ENCODE measurements around the gene TEX35. TPM values are rescaled to one million over a fixed set of nuclear protein-coding genes. Genes with fewer than 3 reads are reported as not detected.

Gene TEX35
- total and polyA plus RNA-seq, 4 donors, result not detected

DNA sequence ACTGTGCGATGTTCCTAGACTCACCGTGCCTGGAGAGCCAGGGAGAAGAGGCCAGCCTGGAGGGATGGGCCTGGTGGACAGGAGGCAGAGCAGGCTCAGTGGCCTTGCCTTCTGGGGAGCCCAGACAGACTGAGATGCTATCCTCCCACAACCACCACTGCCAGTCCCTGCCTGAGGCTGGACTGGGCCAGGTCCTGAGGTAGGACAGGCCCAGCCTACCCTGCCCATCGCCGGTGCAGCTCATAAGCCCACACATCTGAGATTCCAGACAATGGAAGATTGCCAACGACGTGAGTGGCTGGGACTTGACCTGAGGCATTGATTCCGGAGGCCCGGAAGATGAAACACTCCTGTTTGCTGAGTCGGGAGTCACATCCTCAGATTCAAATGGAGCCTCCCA, 21.9 kb upstream of the TEX35 start:
- no peaks in the 10 kb centered on the region for H3K4me1 ChIP-seq (ENCODE audit: control insufficient read depth in 1 of 2, insufficient read depth in 2 of 2, low read length in 2 of 2)
- H3K9me3 ChIP-seq (ENCODE audit: control insufficient read depth, low read length), result no peaks in the 10 kb centered on the region
- intact Hi-C loops (cut with DNase I), result no loop called here
- no peak overlapping the region for H3K4me3 ChIP-seq (ENCODE audit: low read length in 2 of 2)
- 90 to 92% methylated on average over 9 of the region's 9 CpGs for WGBS, 2 donors
- no peaks in the 10 kb centered on the region for H3K36me3 ChIP-seq (ENCODE audit: control insufficient read depth in 1 of 2, insufficient read depth in 2 of 2, low read length in 1 of 2)
- H3K27ac ChIP-seq (ENCODE audit: low read depth in 1 of 2, low read length in 2 of 2), result no peak overlapping the region
- no peak for DNase-seq
- ATAC-seq (ENCODE audit: low FRiP score), result no peak
- no peaks in the 10 kb centered on the region for H3K27me3 ChIP-seq (ENCODE audit: control insufficient read depth in 1 of 2, insufficient read depth in 2 of 2, low read length in 1 of 2)

DNA sequence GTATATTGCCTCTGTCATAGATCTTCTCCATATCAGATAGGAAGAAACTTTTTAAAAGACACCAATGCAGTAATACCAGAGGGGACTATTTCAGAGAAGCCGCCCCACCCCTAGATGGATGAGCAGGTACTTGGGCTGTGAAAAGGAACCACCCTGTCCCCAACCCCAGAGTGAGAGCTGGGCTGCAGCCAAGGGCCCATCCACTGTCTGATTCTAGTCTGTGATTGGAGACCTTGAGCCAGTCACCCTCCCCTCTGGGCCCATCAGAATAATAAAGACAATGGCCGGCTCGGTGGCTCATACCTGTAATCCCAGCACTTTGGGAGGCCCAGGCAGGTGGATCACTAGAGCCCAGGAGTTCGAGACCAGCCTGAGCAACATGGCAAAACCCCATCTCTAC, 21.2 kb upstream of the TEX35 start:
- H3K4me1 ChIP-seq (ENCODE audit: control insufficient read depth in 1 of 2, insufficient read depth in 2 of 2, low read length in 2 of 2), result no peaks in the 10 kb centered on the region
- ATAC-seq (ENCODE audit: low FRiP score) (no peak), DNase-seq (no peak)
- intact Hi-C loops (cut with DNase I), result no loop called here
- H3K9me3 ChIP-seq (ENCODE audit: control insufficient read depth, low read length), result no peaks in the 10 kb centered on the region
- H3K27me3 ChIP-seq (ENCODE audit: control insufficient read depth in 1 of 2, insufficient read depth in 2 of 2, low read length in 1 of 2), result no peaks in the 10 kb centered on the region
- H3K36me3 ChIP-seq (ENCODE audit: control insufficient read depth in 1 of 2, insufficient read depth in 2 of 2, low read length in 1 of 2), result no peaks in the 10 kb centered on the region
- H3K27ac ChIP-seq (ENCODE audit: low read depth in 1 of 2, low read length in 2 of 2), result no peak overlapping the region
- WGBS, 2 donors, result 94 to 97% methylated on average over 4 of the region's 4 CpGs
- H3K4me3 ChIP-seq (ENCODE audit: low read length in 2 of 2), result no peak overlapping the region

DNA sequence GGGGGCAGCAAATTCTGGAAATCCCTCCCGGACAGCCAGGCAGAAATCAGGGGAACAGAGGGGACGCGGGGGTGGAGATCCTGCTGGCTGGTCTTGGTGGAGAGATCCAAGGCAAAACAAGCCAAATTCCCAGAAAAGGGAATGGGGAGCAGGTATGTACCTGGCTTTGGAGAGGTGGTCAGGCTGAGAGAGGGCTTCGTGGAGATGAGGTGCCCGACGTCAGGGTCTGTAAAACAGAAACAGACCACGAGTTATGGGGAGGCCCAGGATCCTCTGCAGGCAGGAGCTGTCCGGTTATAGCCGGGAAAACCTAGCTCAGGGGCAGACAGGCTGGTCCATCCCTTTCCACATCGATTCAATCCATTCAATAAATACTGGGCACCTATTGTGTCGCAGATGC, 20.6 kb upstream of the TEX35 start:
- Histone ChIP-seq H3K27ac (ENCODE audit: low read depth in 1 of 2, low read length in 2 of 2) (no peak overlapping the region), H3K4me3 (ENCODE audit: low read length in 2 of 2) (no peak overlapping the region), H3K9me3 (ENCODE audit: control insufficient read depth, low read length) (no peaks in the 10 kb centered on the region), H3K36me3 (ENCODE audit: control insufficient read depth in 1 of 2, insufficient read depth in 2 of 2, low read length in 1 of 2) (no peaks in the 10 kb centered on the region), H3K27me3 (ENCODE audit: control insufficient read depth in 1 of 2, insufficient read depth in 2 of 2, low read length in 1 of 2) (no peaks in the 10 kb centered on the region), H3K4me1 (ENCODE audit: control insufficient read depth in 1 of 2, insufficient read depth in 2 of 2, low read length in 2 of 2) (no peaks in the 10 kb centered on the region)
- WGBS, 2 donors, result 89% methylated on average over 11 of the region's 11 CpGs
- intact Hi-C loops (cut with DNase I), result no loop called here
- DNase-seq, result no peak
- no peak for ATAC-seq (ENCODE audit: low FRiP score)

DNA sequence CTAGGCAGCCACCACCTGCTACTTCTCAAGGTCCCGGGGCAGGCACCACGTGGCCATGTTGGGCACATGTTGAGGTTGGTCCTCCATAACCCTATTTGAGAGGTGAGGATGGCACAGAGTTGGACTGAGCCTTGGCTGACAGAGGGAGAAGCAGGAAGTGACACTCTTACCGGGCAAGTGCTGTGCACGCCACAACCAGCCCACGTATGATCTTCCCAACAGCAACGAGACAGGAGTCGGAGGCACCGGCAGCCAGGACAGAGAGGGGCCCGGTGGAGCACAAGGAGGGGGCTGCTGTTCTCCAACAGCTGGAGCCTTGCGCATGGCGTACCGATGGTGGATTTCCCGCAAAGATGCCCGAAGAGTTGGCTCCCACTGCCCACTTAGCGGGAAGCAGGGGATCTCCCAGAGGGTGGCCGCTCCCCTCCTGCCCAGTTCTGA, 19.6 kb upstream of the TEX35 start:
- WGBS, 2 donors, result 91 to 95% methylated on average over 15 to 16 of the region's 16 CpGs
- Histone ChIP-seq H3K27ac (ENCODE audit: low read depth in 1 of 2, low read length in 2 of 2) (no peak overlapping the region), H3K27me3 (ENCODE audit: control insufficient read depth in 1 of 2, insufficient read depth in 2 of 2, low read length in 1 of 2) (no peaks in the 10 kb centered on the region), H3K4me3 (ENCODE audit: low read length in 2 of 2) (no peak overlapping the region), H3K9me3 (ENCODE audit: control insufficient read depth, low read length) (no peaks in the 10 kb centered on the region), H3K4me1 (ENCODE audit: control insufficient read depth in 1 of 2, insufficient read depth in 2 of 2, low read length in 2 of 2) (no peaks in the 10 kb centered on the region), H3K36me3 (ENCODE audit: control insufficient read depth in 1 of 2, insufficient read depth in 2 of 2, low read length in 1 of 2) (no peaks in the 10 kb centered on the region)
- ATAC-seq (ENCODE audit: low FRiP score), result no peak
- DNase-seq, result no peak
- intact Hi-C loops (cut with DNase I), result no loop called here

DNA sequence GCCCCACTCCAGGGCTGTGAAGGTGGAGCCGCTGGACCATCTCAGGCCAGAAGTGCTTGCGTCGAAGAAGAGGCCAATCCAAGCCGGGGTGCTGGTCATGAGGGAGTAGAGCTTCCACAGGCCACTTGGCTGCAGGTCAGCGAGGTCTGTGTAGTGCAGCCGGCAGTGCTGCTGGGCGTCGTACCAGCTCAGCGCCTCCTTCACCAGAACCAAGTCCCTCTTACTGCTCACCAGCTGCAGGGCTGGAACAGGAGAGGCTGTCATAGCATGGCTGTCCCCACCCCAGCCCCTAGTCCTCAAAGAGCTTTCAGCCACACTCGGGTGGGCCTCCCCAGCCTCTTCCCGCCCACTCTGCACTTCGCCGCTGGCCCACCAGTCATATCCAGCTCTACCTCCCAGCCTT, 18.3 kb upstream of the TEX35 start:
- ATAC-seq (ENCODE audit: low FRiP score), result no peak
- Histone ChIP-seq H3K27me3 (ENCODE audit: control insufficient read depth in 1 of 2, insufficient read depth in 2 of 2, low read length in 1 of 2) (no peaks in the 10 kb centered on the region), H3K4me1 (ENCODE audit: control insufficient read depth in 1 of 2, insufficient read depth in 2 of 2, low read length in 2 of 2) (no peaks in the 10 kb centered on the region), H3K36me3 (ENCODE audit: control insufficient read depth in 1 of 2, insufficient read depth in 2 of 2, low read length in 1 of 2) (no peaks in the 10 kb centered on the region), H3K4me3 (ENCODE audit: low read length in 2 of 2) (no peak overlapping the region), H3K9me3 (ENCODE audit: control insufficient read depth, low read length) (no peaks in the 10 kb centered on the region), H3K27ac (ENCODE audit: low read depth in 1 of 2, low read length in 2 of 2) (no peak overlapping the region)
- intact Hi-C loops (cut with DNase I), result no loop called here
- 94 to 96% methylated on average over 13 of the region's 13 CpGs for WGBS, 2 donors
- no peak for DNase-seq

DNA sequence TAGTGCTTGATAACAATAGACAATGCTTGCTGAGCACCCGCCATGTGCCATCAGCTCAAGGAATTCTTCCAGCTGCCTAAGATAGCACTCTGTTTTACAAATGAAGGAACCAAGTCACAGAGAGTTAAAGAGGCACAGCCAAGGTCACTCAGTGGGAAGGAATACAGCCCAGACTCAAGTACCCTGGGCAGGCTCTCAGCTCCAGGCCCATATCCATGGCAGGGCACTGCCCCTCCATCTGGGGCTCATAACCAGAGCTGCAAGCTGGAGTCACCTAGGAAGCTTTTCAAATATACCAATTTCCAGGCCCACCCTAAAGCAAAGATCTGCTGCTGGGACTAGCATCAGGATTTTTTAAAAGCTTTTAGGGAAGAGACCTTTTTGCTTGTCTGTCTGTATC, 17.8 kb upstream of the TEX35 start:
- DNase-seq, result no peak
- ATAC-seq (ENCODE audit: low FRiP score), result no peak
- WGBS, 2 donors, result 95 to 100% methylated on average over 1 of the region's 1 CpG
- H3K4me3 ChIP-seq (ENCODE audit: low read length in 2 of 2), result no peak overlapping the region
- no peaks in the 10 kb centered on the region for H3K27me3 ChIP-seq (ENCODE audit: control insufficient read depth in 1 of 2, insufficient read depth in 2 of 2, low read length in 1 of 2)
- H3K36me3 ChIP-seq (ENCODE audit: control insufficient read depth in 1 of 2, insufficient read depth in 2 of 2, low read length in 1 of 2), result no peaks in the 10 kb centered on the region
- no peak overlapping the region for H3K27ac ChIP-seq (ENCODE audit: low read depth in 1 of 2, low read length in 2 of 2)
- no peaks in the 10 kb centered on the region for H3K9me3 ChIP-seq (ENCODE audit: control insufficient read depth, low read length)
- no peaks in the 10 kb centered on the region for H3K4me1 ChIP-seq (ENCODE audit: control insufficient read depth in 1 of 2, insufficient read depth in 2 of 2, low read length in 2 of 2)
- intact Hi-C loops (cut with DNase I), result no loop called here

DNA sequence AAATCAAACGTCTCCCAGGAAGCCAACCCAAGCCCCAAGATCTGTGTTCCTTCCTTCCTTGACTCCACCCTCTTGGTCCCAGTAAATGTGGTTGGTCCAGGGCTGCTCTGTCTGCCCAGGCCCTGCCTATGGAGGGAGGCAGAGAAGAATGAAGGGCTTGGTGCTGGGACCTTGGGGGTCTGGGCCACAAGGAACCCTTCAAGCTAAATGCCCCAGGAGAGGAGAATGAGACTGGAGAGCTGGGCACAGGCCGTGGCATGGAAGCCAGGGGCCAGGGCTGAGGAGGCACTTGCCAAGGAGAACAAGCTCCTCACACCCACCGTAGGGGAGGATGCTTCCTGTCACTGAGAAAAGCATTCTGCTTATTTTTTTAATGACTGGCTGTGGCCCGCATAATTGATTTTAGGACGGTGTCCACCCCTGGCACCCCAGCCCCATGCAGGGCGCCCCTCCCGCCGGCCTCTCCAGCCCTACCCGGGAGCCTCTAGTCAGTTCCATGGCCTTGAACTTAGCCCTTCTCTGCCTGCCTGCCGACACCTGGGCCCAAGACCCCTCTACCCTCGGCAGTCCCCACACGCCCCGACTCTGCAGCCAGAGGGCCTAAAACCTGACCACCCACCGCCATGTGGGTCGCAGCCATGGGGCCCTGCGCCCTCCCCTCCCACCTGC, 17.0 kb upstream of the TEX35 start:
- H3K27me3 ChIP-seq (ENCODE audit: control insufficient read depth in 1 of 2, insufficient read depth in 2 of 2, low read length in 1 of 2), result no peaks in the 10 kb centered on the region
- no peaks in the 10 kb centered on the region for H3K36me3 ChIP-seq (ENCODE audit: control insufficient read depth in 1 of 2, insufficient read depth in 2 of 2, low read length in 1 of 2)
- intact Hi-C loops (cut with DNase I), result no loop called here
- ATAC-seq (ENCODE audit: low FRiP score), result no peak
- DNase-seq, result no peak
- WGBS, 2 donors, result 91 to 93% methylated on average over 16 of the region's 16 CpGs
- no peak overlapping the region for H3K27ac ChIP-seq (ENCODE audit: low read depth in 1 of 2, low read length in 2 of 2)
- no peaks in the 10 kb centered on the region for H3K4me1 ChIP-seq (ENCODE audit: control insufficient read depth in 1 of 2, insufficient read depth in 2 of 2, low read length in 2 of 2)
- H3K9me3 ChIP-seq (ENCODE audit: control insufficient read depth, low read length), result no peaks in the 10 kb centered on the region
- no peak overlapping the region for H3K4me3 ChIP-seq (ENCODE audit: low read length in 2 of 2)

DNA sequence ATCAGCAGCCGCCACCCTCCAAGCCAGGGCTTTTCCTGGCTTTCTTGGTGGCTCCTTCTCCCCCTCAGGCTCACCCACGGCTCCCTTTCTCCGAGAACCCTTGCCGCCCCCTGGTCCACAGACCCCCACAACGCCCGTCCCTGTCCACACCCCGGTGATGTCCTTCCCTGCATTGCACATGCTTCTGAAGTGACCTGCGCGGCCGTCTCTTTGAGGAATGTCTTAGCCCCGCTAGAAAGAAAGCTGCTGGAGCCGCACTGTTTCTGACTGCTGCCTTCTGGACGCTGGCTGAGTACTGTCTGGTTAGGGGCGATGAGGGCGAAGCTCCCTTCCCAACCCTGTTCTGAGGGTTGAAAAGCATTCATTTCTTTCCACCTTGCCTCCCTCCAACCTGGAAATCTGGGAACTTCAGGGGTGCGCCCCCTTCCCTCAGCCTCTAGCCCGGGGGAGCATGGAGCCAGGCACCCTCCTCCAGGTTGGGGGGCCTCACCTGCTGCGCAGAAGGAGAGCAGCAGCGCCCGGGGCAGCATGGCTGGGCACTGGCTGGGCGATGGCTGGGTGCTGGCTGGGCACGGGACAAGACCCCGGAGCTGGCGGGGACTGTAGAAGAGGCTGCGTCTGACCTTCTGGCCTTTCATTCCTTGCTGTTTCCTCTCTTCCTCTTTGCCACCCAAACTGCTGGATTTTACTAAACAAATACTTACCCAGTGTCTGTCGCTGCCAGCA, 16.3 kb upstream of the TEX35 start, which contains the start of gene CLEC20A:
Gene CLEC20A (minus strand): TSS at position 555 of the 726 bp plus-strand sequence. CDS start 25 bp downstream, at position 530.
- ATAC-seq (ENCODE audit: low FRiP score) (no peak), DNase-seq (no peak)
- Histone ChIP-seq H3K27me3 (ENCODE audit: control insufficient read depth in 1 of 2, insufficient read depth in 2 of 2, low read length in 1 of 2) (no peaks in the 10 kb centered on the region), H3K4me3 (ENCODE audit: low read length in 2 of 2) (no peak within 1 kb of the TSS), H3K27ac (ENCODE audit: low read depth in 1 of 2, low read length in 2 of 2) (no peak within 1 kb of the TSS), H3K9me3 (ENCODE audit: control insufficient read depth, low read length) (no peaks in the 10 kb centered on the region), H3K4me1 (ENCODE audit: control insufficient read depth in 1 of 2, insufficient read depth in 2 of 2, low read length in 2 of 2) (no peaks in the 10 kb centered on the region), H3K36me3 (ENCODE audit: control insufficient read depth in 1 of 2, insufficient read depth in 2 of 2, low read length in 1 of 2) (no peaks in the 10 kb centered on the region)
- whole genome bisulfite sequencing, 2 donors, result 91 to 94% methylated on average over 26 of the region's 26 CpGs
- intact Hi-C loops (cut with DNase I), result no loop called here

DNA sequence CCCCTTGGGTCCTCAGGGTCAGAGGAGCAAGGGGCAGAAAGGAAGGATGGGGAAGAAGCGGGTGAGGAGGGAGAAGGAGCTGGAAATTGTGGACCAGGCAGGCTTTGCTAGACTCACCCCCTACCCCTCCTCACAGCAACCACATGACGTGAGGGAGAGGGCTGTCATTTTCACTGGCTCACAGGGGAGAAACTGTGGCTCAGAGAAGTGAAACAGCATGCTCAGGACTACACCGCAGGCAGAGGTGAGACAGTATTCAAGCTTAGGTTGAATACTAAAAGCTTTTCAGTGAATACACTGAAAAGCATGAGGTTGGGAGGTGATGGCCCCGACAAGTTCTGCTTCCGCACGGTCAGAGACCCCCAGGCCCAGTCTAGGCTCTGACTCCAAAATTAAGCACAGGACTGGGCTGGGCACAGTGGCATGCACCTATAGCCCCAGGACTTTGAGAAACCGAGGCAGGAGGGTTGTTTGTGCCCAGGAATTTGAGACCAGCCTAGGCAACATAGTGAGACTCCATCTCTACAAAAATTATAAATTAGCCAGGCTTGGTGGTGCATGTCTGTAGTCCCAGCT, 14.9 kb upstream of the TEX35 start:
- 88 to 92% methylated on average over 7 of the region's 7 CpGs for WGBS, 2 donors
- H3K9me3 ChIP-seq (ENCODE audit: control insufficient read depth, low read length), result no peaks in the 10 kb centered on the region
- DNase-seq (no peak), ATAC-seq (ENCODE audit: low FRiP score) (no peak)
- no peak overlapping the region for H3K4me3 ChIP-seq (ENCODE audit: low read length in 2 of 2)
- no peaks in the 10 kb centered on the region for H3K4me1 ChIP-seq (ENCODE audit: control insufficient read depth in 1 of 2, insufficient read depth in 2 of 2, low read length in 2 of 2)
- intact Hi-C loops (cut with DNase I), result no loop called here
- no peak overlapping the region for H3K27ac ChIP-seq (ENCODE audit: low read depth in 1 of 2, low read length in 2 of 2)
- H3K27me3 ChIP-seq (ENCODE audit: control insufficient read depth in 1 of 2, insufficient read depth in 2 of 2, low read length in 1 of 2), result no peaks in the 10 kb centered on the region
- no peaks in the 10 kb centered on the region for H3K36me3 ChIP-seq (ENCODE audit: control insufficient read depth in 1 of 2, insufficient read depth in 2 of 2, low read length in 1 of 2)
